HepG2 (cell line): ENCODE data around the gene HOXA4. TPM values are rescaled to one million over a fixed set of nuclear protein-coding genes. Genes with fewer than 3 reads are reported as not detected.

Experiments used
- EHMT2 ChIP-seq: fragments of 200-600 bp; sonication (generic); IDR thresholded peaks from 2 replicates; pipeline ENCODE4 v1.7.0; 2017; ENCODE audit warnings: antibody characterized with exemption, low read depth, low read length, borderline replicate concordance
- ELF4 ChIP-seq: sonication (generic); formaldehyde crosslinking; IDR thresholded peaks from 2 replicates; pipeline ENCODE4 v1.5.0; 2020; ENCODE audit warnings: missing genetic modification reagents, mild to moderate bottlenecking, moderate library complexity, borderline replicate concordance
- FUBP1 ChIP-seq: sonication (generic); formaldehyde crosslinking; IDR thresholded peaks from 2 replicates; pipeline ENCODE4 v1.5.1; 2020; ENCODE audit warnings: missing genetic modification reagents, mild to moderate bottlenecking, borderline replicate concordance
- HNF4A ChIP-seq: sonication (generic); formaldehyde crosslinking; IDR thresholded peaks from 2 replicates; pipeline ENCODE4 v1.4.0; 2020; ENCODE audit warnings: missing genetic modification reagents
- HOXA3 ChIP-seq: sonication (generic); formaldehyde crosslinking; IDR thresholded peaks from 2 replicates; pipeline ENCODE4 v1.5.0; 2020; ENCODE audit warnings: missing genetic modification reagents
- KDM6A ChIP-seq: IDR thresholded peaks from 2 replicates; pipeline ENCODE4 v1.6.1; 2016; ENCODE audit warnings: low read depth
- ONECUT2 ChIP-seq: sonication (generic); formaldehyde crosslinking; IDR thresholded peaks from 2 replicates; pipeline ENCODE4 v1.4.0; 2020; ENCODE audit warnings: missing genetic modification reagents
- PHF21A ChIP-seq: sonication (generic); formaldehyde crosslinking; IDR thresholded peaks from 2 replicates; pipeline ENCODE4 v1.5.0; 2020; ENCODE audit warnings: mild to moderate bottlenecking, missing genetic modification reagents
- RARA ChIP-seq: IDR thresholded peaks from 2 replicates; pipeline ENCODE4 v1.6.1; 2016; ENCODE audit warnings: missing genetic modification reagents, missing compliant biosample characterization
- RERE ChIP-seq: IDR thresholded peaks from 2 replicates; pipeline ENCODE4 v1.6.1; 2016; ENCODE audit warnings: low read depth, missing genetic modification reagents, missing compliant biosample characterization
- SOX13 ChIP-seq, 3 experiments: fragments of 450-650 bp in 1 of 3; sonication (generic) in 1 of 3; formaldehyde crosslinking in 1 of 3; IDR thresholded peaks in 2 of 3; conservative IDR thresholded peaks in 1 of 3; 2 replicates each; pipeline versions ENCODE4 v1.5.0 to v1.6.1; 2016 to 2020; ENCODE audit warnings: antibody characterized with exemption in 1 of 3, mild to moderate bottlenecking in 1 of 3, missing compliant biosample characterization in 1 of 3, missing genetic modification reagents in 1 of 3, moderate library complexity in 1 of 3
- ZMYM4 ChIP-seq: sonication (generic); formaldehyde crosslinking; IDR thresholded peaks from 2 replicates; pipeline ENCODE4 v1.8.1; 2023; ENCODE audit warnings: mild to moderate bottlenecking, missing genetic modification reagents
- ZNF614 ChIP-seq: IDR thresholded peaks from 2 replicates; pipeline ENCODE4 v1.6.1; 2018; ENCODE audit warnings: missing biosample characterization, missing genetic modification reagents, inconsistent platforms, borderline replicate concordance
- ZNF644 ChIP-seq: IDR thresholded peaks from 2 replicates; pipeline ENCODE4 v1.6.1; 2016; ENCODE audit warnings: low read depth
- polyA plus RNA-seq, 8 experiments: library from polyadenylated mRNA; depleted of rRNA in 3 of 8; stranded (reverse) in 7 of 8; unstranded in 1 of 8; fragments of >200 nt; fragmentation: Illumina TruSeq in 4 of 8; extraction: Trizol in 4 of 8; gene quantifications; 2 replicates each; pipeline versions ENCODE4 v1.2.1 to v1.2.3, GENCODE V29; 2011 to 2016; ENCODE audit warnings: low read depth in 4 of 8, missing spikeins in 1 of 8, mixed read lengths in 1 of 8; ENCODE audit not compliant: insufficient read depth in 1 of 8
- total RNA-seq, 5 experiments: library from RNA; depleted of rRNA; stranded (reverse); fragments of >200 nt; fragmentation: Illumina TruSeq; extraction: Trizol; gene quantifications; 2 replicates each; pipeline ENCODE4 v1.2.3, GENCODE V29; 2016; ENCODE audit warnings: low read depth in 1 of 5
- TF ChIP-seq, protein P1 (sequence below): sonication (generic); formaldehyde crosslinking; IDR thresholded peaks from 2 replicates; pipeline ENCODE4 v1.4.0; 2020; ENCODE audit warnings: missing genetic modification reagents
- TF ChIP-seq, protein P2 (sequence below), 2 experiments: sonication (generic) in 1 of 2; formaldehyde crosslinking in 1 of 2; IDR thresholded peaks; 2 replicates each; pipeline versions ENCODE4 v1.4.0 to v1.6.1; 2018 to 2020; ENCODE audit warnings: missing genetic modification reagents in 2 of 2, borderline replicate concordance in 1 of 2, low read depth in 1 of 2, mild to moderate bottlenecking in 1 of 2, missing biosample characterization in 1 of 2

Gene HOXA4
- total and polyA plus RNA-seq, 2 of the 13 experiments (the other 11 are each of a cell fraction or from before 2014, with no cell fraction given) = 2.4 to 5.4 TPM

GRCh38 chr7:27133409-27134231, 3.1 kb upstream of the HOXA4 start (continued):
- peak; percentile 94 for TF ChIP-seq HNF4A
- TF ChIP-seq HOXA3 (CRISPR knock-in tag) = peak; percentile 41; the same call in 1 of the 2 replicates
- no peak for TF ChIP-seq FUBP1 (CRISPR knock-in tag)
- TF ChIP-seq RERE (CRISPR knock-in tag) = 0 out of 2 replicates have a peak, but pooled peaks have one; percentile 46
- no peak for TF ChIP-seq EHMT2
- TF ChIP-seq ZNF614 (CRISPR knock-in tag) = peak; percentile 39; the same call in 1 of the 2 replicates
- peak; percentile 59; the same call in 1 of the 2 replicates for TF ChIP-seq KDM6A
- TF ChIP-seq ZMYM4 (CRISPR knock-in tag) = no peak
- TF ChIP-seq, protein P1, sequence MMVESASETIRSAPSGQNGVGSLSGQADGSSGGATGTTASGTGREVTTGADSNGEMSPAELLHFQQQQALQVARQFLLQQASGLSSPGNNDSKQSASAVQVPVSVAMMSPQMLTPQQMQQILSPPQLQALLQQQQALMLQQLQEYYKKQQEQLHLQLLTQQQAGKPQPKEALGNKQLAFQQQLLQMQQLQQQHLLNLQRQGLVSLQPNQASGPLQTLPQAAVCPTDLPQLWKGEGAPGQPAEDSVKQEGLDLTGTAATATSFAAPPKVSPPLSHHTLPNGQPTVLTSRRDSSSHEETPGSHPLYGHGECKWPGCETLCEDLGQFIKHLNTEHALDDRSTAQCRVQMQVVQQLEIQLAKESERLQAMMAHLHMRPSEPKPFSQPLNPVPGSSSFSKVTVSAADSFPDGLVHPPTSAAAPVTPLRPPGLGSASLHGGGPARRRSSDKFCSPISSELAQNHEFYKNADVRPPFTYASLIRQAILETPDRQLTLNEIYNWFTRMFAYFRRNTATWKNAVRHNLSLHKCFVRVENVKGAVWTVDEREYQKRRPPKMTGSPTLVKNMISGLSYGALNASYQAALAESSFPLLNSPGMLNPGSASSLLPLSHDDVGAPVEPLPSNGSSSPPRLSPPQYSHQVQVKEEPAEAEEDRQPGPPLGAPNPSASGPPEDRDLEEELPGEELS = peak; percentile 66
- peak; percentile 44; the same call in 1 of the 2 replicates for TF ChIP-seq PHF21A
- TF ChIP-seq SOX13 (IDR thresholded peaks at IDR 0.05) = peak; percentile 57; the same call in 1 of the 2 replicates
- TF ChIP-seq SOX13 (CRISPR knock-in tag; conservative IDR thresholded peaks at IDR 0.05 in 1 of 2, IDR thresholded peaks at IDR 0.05 in 1 of 2) = peak in 1 of 2 experiments; percentile 87; a peak in 2 of 4 replicates
- TF ChIP-seq ELF4 (CRISPR knock-in tag) = 0 out of 2 replicates have a peak, but pooled peaks have one; percentile 38
- TF ChIP-seq ZNF644 (CRISPR knock-in tag) = 0 out of 2 replicates have a peak, but pooled peaks have one; percentile 7
- TF ChIP-seq, protein P2, sequence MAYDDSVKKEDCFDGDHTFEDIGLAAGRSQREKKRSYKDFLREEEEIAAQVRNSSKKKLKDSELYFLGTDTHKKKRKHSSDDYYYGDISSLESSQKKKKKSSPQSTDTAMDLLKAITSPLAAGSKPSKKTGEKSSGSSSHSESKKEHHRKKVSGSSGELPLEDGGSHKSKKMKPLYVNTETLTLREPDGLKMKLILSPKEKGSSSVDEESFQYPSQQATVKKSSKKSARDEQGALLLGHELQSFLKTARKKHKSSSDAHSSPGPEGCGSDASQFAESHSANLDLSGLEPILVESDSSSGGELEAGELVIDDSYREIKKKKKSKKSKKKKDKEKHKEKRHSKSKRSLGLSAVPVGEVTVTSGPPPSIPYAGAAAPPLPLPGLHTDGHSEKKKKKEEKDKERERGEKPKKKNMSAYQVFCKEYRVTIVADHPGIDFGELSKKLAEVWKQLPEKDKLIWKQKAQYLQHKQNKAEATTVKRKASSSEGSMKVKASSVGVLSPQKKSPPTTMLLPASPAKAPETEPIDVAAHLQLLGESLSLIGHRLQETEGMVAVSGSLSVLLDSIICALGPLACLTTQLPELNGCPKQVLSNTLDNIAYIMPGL (CRISPR knock-in tag; IDR thresholded peaks at IDR 0.05; ENCODE audit: borderline replicate concordance in 1 of 2, low read depth in 1 of 2) = peak in 1 of 2 experiments; percentile 10; a peak in 1 of 4 replicates
- peak; percentile 100 for TF ChIP-seq RARA (CRISPR knock-in tag)
- TF ChIP-seq ONECUT2 (CRISPR knock-in tag) = peak; percentile 56
